ENCODE results near the gene SAPCD2.

The SAPCD2 gene

DNA sequence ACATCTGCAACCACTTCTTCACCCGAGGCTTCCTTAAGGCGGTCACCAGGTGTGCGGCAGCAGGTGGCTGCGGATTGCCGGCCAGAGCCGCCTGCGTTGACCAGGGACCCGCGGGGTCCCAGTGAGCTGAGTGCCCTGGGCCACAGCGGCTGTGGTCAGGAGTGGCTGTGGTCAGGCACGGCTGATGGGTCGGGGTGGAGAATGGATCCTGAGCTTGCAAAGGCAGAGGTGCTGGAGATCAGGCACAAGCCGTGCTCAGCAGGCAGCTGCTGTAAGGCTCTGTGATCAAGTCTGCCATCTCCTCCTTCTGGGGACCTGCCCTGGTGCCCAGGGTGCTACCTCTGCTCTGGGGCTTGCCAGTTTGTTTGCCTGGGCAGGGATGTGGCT is 9.0 kb upstream of the SAPCD2 start:
- DNase-seq = no peak

DNA sequence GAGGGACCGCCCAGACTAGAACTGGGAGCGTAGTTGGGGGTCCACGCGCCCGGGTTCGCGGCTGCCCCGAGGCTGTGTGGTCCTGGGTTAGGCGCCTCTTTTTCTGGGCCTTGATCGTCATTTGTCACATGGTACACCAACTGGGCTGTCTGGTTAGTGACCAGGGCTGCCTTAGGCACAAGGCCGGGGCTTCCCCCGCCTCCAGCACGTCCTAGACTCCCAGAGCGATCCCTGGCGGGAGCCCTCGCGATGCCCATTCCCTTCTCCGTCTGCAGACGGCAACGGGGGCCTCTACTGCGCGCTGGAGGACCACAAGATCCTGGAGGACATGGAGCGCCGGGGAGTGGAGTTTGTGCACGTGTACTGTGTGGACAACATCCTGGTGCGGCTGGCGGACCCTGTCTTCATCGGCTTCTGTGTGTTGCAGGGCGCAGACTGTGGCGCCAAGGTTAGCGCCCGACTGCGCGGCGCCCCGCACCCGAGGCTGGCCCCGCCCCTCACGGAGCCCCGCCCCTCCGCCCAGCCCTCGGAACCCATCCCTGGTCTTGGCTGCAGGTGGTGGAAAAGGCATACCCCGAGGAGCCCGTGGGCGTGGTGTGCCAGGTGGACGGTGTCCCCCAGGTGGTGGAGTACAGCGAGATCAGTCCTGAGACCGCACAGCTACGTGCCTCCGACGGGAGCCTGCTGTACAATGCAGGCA is 8.5 kb upstream of the SAPCD2 start:
- no peak for DNase-seq

DNA sequence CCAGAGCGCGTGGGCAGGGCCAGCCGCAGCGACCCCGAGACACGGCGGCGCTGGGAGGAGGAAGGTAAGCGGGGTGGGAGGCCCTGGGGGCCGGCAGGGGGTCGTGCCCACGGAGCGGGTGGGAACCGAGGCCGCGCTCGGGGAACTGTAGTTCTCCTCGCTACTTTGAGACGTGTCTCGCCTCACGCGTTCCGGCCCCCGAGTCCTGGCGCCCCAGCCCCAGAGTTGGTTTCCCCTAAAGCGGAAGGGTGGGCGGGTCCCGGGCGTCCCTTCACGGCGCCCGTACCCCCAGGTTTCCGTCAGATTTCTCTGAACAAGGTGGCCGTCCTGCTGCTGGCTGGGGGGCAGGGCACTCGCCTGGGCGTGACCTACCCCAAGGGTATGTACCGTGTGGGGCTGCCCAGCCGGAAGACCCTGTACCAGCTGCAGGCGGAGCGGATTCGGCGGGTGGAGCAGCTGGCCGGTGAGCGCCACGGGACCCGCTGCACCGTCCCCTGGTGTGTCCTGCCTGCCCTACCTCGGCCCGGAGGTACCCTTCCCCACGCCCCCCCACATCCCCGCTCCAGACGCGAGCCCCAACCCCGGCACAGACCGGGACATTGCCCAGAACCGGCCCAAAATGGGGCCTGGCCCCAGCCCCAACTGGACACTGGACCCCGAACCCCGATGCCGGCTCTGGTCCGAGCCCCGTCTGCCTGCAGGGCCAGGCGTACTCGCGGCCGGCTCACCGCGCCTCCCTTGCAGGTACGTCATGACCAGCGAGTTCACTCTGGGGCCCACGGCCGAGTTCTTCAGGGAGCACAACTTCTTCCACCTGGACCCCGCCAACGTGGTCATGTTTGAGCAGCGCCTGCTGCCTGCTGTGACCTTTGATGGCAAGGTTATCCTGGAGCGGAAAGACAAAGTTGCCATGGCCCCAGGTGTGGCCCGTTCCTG is 7.7 kb upstream of the SAPCD2 start:
- no peak for DNase-seq

DNA sequence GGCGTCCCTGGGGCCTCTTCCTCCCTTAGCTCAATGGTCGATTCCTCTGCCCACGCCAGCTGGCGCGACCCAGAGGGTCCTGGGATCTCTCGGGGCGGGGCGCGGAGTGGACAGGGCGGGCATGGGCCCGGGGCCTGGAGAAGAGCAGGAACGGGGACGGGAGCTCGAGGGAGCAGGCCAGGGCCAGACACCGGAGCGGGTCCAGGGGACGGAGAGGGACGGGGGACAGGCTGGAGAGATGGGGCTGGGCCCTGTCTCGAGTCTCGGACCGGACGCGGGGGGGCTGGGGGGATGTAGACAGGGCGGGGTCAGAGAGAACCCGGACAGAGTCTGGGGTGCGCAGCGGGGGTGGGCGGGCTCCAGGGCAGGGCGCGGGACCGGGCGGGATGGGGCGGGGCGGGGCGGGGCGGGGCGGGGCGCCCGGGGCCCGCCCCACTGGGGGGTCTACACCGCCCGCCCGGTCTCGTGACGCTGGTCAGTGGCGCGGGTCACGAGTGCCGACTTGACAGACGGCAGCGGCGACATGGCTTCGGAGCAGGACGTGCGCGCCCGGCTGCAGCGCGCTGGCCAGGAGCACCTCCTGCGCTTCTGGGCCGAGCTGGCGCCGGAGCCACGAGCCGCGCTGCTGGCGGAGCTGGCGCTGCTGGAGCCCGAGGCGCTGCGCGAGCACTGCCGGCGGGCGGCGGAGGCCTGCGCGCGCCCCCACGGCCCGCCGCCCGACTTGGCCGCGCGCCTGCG is 6.8 kb upstream of the SAPCD2 start, which contains the start of gene UAP1L1:
Gene UAP1L1 (plus strand): TSS at position 508 of the 738 bp plus-strand sequence. CDS start 16 bp downstream, at position 524.
- DNase-seq = no peak

DNA sequence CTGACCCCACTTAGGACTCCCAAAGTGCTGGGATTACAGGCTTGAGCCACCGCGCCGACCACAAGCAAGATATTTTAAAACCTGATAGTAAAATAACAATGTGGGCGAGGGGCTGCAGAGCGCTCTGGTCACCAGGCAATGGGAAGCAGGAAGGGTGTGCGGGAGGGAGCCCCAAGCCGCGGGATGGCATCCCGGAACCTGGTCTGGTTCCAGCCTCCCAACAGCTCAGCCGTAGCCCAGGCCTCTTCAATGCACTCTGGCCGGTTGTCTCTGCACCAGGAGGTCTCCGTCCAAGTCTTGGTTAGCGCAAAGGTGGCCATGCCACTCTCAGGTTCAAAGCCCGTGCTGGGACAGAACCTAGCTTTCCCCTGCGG is 6.3 kb upstream of the SAPCD2 start:
- no peak for DNase-seq

DNA sequence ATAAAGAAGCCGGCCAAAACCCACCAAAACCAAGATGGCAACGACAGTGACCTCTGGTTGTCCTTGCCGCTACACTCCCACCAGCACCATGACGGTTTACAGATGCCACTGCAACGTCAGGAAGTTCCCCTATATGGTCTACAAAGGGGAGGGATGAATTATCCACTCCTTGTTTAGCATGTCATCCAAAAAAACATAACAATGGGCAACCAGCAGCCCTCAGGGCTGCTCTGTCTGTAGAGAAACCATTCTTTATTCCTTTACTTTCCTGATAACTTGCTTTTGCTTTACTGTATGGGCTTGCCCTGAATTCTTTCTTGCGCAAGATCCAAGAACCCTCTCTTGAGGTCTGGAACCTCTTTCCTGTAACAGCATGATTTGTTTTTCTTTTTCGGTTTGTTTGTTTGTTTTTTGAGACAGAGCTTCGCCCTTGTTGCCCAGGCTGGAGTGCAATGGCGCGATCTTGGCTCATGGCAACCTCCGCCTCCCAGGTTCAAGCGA is 5.0 kb upstream of the SAPCD2 start:
- DNase-seq = no peak

DNA sequence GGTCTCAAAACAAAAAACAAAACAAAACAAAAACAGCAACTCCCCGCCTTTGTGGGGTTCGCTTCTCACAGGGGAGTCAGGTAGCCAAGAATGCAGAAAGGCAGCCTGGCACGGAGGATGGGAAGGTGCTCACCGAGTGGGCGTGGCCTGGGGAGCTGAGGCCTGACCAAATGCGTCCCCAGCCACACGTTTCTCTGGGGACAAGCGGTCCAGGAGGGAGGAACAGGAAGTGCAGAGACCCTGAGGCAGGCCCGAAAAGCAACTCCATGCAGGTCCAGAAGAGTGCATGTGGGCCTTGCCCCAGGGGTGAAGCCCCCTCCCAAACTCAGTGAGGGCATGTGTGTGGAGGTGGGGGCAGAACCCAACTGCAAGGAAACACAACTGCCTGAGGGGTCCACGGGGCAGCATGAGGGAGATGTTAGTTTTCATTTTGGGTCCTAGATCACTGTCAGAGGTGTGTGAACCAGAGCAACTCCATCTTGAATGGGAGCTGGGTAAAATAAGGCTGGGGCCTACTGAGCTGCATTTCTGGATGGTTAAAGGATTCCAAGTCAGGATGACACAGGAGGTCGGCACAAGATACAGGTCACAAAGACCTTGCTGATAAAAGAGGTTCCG is 4.4 kb upstream of the SAPCD2 start:
- no peak for DNase-seq

DNA sequence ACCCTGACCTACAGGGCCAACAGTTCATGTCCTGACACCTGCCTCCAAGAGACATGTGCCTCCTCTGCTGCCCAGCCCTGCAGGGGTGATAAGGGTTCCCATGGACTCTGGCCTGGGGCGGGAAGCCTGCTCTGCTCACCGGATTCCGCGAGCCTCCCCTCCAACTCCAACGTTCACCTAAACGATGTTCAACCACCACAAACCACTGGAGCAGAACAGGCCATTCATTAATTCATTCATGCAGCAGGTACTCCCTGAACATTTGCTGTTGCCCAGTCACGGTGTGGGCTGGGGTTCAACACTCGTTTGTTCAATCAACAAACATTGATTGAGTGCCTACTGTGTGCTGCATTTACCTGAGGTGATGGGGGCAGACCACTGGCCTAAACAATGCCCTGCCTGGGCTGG is 3.6 kb upstream of the SAPCD2 start:
- no peak for DNase-seq

DNA sequence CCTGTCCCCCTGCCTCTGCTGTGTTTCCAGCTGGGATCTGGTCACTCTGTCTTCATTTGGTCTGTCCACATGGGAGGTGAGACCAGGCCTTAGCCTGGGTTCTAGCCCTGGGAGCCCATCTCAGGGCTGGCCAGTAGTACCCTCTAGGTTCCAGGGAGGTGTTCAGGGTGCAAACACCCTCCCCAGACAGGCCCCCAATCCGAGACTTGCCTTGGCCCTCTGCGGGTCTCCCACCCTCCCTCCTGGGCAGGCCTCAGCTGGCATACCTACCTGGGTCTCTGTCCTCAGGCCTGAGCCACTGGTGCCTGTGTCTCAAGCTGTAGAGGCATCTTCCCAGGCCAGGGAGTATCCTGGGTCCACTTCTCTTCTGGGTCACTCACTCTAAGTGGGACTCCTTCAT is 925 bp upstream of the SAPCD2 start:
- no peak for DNase-seq

DNA sequence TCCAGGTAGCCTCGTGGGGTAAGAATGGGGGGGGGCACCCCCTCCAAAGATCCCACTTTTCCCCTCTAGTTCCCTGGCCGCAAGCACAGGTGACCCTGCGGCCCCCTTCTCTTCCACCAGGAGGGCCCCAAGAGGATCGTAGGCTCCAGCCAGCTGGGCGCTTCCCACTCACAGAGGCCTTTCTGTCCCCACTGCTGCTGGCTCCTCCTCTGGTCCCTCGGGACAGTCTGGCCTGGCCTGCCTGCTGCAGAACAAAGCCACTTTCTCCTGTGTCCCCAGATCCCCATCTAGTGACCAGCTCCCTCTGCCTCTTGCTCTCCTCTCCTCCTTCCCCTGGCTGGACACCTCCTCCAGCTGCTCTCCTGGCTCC is 534 bp upstream of the SAPCD2 start:
- no peak for DNase-seq

DNA sequence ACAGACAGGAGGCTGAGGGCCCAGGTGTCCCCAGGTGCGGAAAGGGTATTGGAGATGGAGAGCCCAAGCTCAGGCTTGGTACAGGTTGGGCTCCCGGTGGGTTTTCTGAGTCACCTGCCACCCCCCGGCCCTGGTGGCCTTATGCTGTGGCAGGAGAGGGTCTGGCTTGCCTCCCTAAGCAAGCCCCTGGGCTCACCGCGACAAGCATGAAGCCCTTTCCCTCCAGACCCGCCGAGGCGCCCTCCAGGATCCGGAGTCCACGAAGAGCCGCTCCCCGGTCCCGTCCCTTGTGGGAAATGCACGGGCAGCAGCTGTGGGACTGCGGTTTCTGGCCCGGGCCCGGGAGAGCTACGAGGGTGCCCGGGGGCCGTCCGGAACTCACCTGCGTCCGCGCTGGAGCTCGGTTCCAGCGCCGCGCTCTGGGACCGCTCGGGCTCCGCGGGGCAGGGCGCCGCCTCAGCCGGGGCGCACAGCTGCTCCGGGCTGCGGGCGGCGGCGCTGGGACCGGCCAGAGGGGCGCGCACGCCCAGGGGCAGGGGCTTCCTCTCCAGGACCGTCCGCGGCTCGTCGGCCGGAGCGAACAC is 757 bp downstream of the SAPCD2 start:
- DNase-seq = no peak

DNA sequence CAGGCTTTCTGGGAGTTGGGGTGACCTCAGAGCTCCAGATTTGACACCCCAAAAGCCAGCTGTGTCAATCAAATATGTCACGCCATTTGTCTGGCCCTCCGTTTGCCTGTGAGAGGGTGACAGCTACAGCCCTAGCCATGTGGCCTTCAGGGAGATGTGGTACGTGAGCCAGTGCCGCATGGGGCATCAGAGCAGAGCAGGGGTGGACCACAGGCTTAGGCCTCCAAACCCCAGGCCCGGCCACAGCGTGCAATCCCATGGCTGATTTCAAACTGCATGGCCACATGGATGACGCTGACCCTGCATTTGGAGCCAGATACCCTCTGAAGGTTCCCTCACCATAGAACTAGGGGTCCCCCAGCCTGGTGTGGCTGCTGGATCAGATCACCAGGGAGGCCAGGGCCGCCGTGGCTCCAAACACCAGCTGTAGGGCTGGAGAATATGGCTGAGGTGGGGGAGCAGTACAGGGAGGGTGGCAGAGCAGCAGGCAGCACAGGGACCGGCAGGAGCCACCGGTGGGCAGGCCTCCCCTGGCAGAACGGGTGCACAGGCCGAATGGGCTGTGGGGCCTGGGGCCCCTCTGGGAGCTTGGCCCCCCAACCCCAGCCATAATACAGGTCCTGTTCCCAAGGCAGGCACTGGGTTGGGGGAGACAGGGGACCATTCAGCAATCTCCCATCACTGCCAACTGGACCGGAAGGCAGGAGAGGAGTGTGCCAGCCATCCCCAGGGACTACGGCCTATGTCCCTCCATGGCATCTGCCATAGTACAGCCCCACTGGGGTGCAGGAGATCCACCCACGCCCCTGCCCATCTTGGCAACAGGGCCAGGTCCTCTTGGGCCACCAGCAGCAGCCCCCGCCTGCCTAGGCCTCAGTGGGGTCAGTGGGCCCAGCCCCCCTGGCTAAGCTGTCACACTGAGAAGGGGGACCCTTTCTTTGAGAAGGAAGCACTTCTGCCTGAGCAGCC is 1.5 kb downstream of the SAPCD2 start:
- DNase-seq = no peak

DNA sequence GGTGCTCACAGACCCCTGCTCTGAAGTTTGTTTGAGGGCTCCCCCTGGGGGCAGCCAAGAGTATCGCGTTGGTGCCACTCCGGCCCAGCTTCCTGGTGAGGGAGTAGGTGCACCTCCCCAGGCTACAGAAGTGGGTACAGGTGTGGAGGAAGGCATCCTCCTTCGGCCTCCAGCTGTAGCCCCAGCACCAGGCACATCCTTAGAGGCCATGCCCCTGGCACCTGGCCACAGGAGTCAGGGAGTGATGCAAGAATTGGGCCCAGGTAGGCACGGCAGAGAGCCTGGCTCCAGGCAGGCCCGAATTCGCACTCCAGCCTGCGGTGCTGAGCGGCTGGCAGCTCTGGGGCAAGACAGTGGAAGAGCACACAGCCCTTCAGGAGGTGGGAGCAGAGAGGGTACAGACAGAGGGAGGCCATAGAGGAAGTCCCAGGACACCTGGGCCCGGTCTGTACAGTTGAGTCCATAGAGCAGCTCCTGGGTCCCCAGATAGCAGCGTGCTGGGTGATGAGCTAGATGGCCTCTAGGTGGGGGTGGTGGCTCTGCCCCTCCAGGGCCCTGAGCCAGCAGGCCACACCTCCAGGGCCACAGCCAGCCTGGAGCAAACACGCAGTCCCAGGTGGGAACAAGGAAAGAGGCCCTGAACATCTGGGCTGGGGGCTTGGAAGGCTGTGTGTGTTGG is 2.4 kb downstream of the SAPCD2 start:
- peak; percentile 84 for DNase-seq

DNA sequence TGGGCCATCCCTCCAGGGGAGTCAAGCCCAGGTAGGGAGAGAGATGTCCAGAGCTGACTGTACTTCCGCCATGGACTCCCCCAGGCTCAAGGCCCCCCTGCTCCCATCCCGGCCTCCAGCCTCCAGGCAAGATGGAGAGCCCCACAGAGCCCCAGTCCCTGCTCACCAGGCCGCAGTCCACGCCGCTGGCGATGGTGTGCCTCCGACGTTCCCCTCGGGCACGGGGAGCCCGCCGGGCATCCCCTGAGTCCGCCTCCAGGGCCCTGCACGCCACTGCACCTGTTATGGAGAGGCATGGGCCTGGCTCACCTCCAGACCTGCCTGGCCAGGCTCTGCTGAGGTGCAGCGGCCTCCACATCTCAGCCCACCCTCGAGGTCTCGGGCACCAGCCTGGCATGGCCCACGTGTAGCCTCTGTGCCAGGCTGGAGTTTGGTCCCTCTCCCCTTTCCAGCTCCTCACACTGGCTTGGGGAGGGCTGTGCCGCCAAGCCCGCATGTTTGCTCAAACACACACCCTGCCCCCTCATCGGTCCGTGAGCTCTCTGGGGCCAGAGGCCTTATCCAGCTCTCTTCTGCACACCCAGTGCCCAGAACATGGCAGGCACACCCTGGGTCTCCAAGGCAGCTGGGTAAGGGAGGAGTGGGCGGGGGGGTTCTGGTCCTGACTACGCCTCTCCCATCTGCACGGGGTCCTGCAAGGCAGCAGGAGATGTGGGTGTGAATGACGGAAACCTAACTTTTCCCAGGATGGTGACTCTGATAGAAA is 4.1 kb downstream of the SAPCD2 start:
- no peak for DNase-seq

DNA sequence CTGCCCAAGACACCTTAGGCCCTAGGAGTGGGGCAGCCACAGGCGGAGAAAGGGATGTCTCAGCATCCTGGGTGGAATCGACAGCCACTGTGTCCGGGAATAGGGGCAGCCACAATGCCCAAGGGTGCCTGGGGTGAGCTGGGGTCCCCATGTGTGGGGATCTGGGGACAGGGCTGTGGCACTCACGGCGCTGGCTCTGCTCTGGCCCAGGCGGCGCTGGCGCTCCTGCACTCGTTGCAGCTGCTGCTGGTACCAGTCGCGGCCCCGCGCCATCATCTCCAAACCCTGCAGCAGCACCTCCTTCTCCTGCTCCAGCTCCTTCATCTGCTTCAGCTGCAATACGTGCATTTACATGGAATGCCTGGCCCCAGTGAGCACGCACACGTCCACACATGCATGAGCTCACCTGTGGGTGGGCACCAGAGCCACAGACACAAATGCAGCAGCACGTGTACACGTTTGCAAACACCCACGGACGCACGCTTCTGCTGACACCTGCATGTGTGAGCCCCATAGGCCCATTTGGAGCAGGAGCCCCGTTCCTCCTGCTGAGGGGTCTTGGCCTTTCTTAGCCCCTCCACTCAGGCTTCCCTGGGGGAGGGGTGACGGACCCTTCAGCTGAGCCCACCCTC is 4.9 kb downstream of the SAPCD2 start:
- no peak for DNase-seq

DNA sequence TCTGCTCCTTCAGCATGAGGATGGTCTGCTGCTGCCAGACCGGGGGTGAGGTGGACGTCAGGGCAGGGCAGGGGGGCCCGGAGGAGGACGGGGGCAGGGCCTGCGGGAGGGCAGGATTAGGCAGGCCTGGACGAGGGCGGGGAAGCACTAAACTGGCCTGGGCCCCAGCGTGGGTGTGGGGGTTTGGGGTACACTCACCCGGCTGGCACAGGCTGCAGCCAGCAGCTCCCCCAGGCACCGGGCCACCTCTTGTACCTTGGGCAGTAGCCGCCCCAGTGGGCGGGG is 5.5 kb downstream of the SAPCD2 start:
- no peak for DNase-seq

DNA sequence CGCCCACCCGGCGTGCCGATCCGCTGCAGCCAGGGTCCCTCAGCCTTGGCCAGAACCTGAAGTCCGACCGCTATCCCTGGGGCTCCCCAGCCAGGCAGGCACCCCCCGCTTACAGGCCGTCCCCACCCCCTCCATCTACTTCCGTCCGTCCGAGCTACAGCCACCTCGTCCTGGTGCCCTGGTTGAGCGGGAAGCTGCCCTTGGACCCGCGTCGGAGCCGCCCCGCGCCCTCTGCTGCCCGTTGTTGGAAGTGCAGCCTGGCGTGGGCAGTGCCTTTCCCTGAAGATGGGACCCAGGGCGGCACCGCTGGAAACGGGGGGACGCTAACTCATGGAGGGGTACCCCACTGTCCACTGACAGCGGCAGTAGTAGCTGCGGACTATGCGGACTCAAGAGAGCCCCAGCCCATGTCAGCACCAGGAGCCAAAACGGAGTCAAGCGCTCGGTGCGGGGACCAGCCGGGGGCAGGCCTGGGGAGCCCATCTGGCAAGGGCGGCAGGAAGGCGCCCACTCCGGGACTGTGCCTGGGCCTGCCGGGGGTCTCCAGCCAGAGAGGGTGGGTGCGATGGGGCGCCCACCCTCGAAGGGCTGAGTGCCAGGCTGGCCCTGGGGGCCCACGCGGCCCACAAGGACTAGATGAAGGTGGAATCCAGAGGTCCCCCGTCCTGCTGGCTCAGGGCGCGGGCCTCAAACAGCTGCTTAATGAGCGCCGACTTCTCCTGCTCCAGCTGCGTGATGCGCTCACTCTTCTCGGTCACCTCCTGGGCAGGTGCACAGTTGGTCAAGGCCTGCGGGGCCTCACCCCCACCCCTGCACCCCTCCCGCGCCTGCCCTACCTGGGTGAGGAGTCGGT is 6.1 kb downstream of the SAPCD2 start:
- peak; percentile 81 for DNase-seq

DNA sequence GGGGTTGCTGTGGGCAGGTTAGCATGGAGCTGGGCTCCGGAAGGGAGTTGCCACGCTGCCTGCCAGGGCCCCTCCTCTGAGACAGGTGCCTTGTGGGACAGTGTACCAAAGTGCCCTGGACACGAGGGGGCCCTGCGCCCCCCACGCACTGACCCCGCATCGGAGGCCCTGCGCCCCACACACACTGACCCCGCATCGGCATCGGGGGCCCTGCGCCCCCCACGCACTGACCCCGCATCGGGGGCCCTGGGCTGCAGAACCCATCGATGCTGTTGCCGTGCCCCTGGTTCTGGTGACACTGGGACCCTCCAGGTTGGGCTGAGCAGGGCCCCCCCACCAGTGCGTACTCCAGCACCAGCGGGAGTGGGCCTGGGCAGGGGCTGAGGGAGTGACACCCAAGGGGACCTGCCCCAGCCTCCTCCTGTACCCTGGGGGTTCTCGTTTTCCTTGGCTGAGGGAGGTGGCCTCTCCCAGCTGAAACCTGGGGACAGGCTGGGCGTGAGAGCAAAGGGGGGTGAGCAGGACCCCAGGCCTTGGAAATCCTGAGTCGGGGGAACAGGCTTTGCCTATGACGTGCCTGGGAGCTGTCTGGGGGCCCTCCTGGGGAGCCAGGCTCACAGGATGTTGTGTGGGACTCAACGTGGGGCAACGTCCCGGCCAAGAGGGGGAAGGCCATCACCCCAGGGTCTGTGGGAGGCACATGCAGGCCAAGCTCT is 6.9 kb downstream of the SAPCD2 start:
- DNase-seq = no peak
